Trophoblast cell (in vitro differentiated cells and primary cell): ENCODE results near the gene SYNC.
"Not testable (repeated sequence)": the region's sequence is repeated elsewhere in the genome, so short reads cannot be mapped to it uniquely, and the experiment has no call there.

ENCODE experiments used
- DNase-seq, 2 donors: peaks; one replicate each; pipeline ENCODE4 v3.0.0-alpha.2; 2016
- H2AFZ ChIP-seq: 2 replicates; pipeline ENCODE4 v1.6.1; 2013; ENCODE audit warnings: low read length, moderate library complexity, mild to moderate bottlenecking; ENCODE audit not compliant: insufficient read depth, poor library complexity
- H2AK5ac ChIP-seq: 2 replicates; pipeline ENCODE4 v1.6.1; 2013; ENCODE audit warnings: mild to moderate bottlenecking, low read length
- H2BK120ac ChIP-seq: 2 replicates; pipeline ENCODE4 v1.6.1; 2013; ENCODE audit warnings: low read length, mild to moderate bottlenecking, moderate library complexity; ENCODE audit not compliant: insufficient read depth, poor library complexity
- H2BK12ac ChIP-seq: 2 replicates; pipeline ENCODE4 v1.6.1; 2013; ENCODE audit warnings: mild to moderate bottlenecking, low read length, moderate library complexity
- H2BK5ac ChIP-seq: 2 replicates; pipeline ENCODE4 v1.6.1; 2013; ENCODE audit warnings: low read length, low read depth, moderate library complexity, mild to moderate bottlenecking; ENCODE audit not compliant: poor library complexity
- H3K14ac ChIP-seq: 2 replicates; pipeline ENCODE4 v1.6.1; 2013; ENCODE audit warnings: mild to moderate bottlenecking, low read length
- H3K18ac ChIP-seq: 2 replicates; pipeline ENCODE4 v1.6.1; 2013; ENCODE audit warnings: mild to moderate bottlenecking, low read length
- H3K23ac ChIP-seq: 2 replicates; pipeline ENCODE4 v1.6.1; 2013; ENCODE audit warnings: low read length
- H3K27ac ChIP-seq: 2 replicates; pipeline ENCODE4 v1.5.1; 2013; ENCODE audit warnings: low read depth, mild to moderate bottlenecking, inconsistent platforms, low read length, moderate library complexity
- H3K27me3 ChIP-seq: 2 replicates; pipeline ENCODE4 v1.6.1; 2013; ENCODE audit warnings: inconsistent platforms, mild to moderate bottlenecking, low read length, moderate library complexity; ENCODE audit not compliant: insufficient read depth
- H3K36me3 ChIP-seq, 2 experiments: 1 replicate in 1 of 2; 2 replicates in 1 of 2; pipeline ENCODE4 v1.6.1; 2013; ENCODE audit warnings: low read length in 2 of 2, mild to moderate bottlenecking in 2 of 2, moderate library complexity in 1 of 2; ENCODE audit not compliant: insufficient read depth in 2 of 2, control insufficient read depth in 1 of 2
- H3K4ac ChIP-seq: 2 replicates; pipeline ENCODE4 v1.6.1; 2013; ENCODE audit warnings: low read depth, mild to moderate bottlenecking, low read length, moderate library complexity
- H3K4me1 ChIP-seq, 2 experiments: 1 replicate in 1 of 2; 2 replicates in 1 of 2; pipeline ENCODE4 v1.6.1; 2013; ENCODE audit warnings: low read length in 2 of 2, mild to moderate bottlenecking in 2 of 2, moderate library complexity in 1 of 2; ENCODE audit not compliant: insufficient read depth in 2 of 2, control insufficient read depth in 1 of 2
- H3K4me2 ChIP-seq: 2 replicates; pipeline ENCODE4 v1.6.1; 2013; ENCODE audit warnings: inconsistent platforms, mild to moderate bottlenecking, low read length, moderate library complexity
- H3K4me3 ChIP-seq: 2 replicates; pipeline ENCODE4 v1.5.1; 2013; ENCODE audit warnings: mild to moderate bottlenecking, low read depth, low read length, inconsistent platforms
- H3K79me1 ChIP-seq: one replicate; pipeline ENCODE4 v1.6.1; 2013; ENCODE audit warnings: low read length
- H3K79me2 ChIP-seq: 2 replicates; pipeline ENCODE4 v1.6.1; 2013; ENCODE audit warnings: low read length, mild to moderate bottlenecking; ENCODE audit not compliant: control insufficient read depth, insufficient read depth, poor library complexity
- H3K9ac ChIP-seq: 2 replicates; pipeline ENCODE4 v1.6.1; 2013; ENCODE audit warnings: mild to moderate bottlenecking, low read length
- H3K9me3 ChIP-seq: 2 replicates; pipeline ENCODE4 v1.6.1; 2013; ENCODE audit warnings: low read depth, mild to moderate bottlenecking, control low read depth, inconsistent platforms, low read length; ENCODE audit not compliant: insufficient read depth
- H4K12ac ChIP-seq: 2 replicates; pipeline ENCODE4 v1.6.1; 2013; ENCODE audit warnings: low read depth, mild to moderate bottlenecking, low read length, moderate library complexity
- H4K8ac ChIP-seq: 2 replicates; pipeline ENCODE4 v1.6.1; 2013; ENCODE audit warnings: low read depth, mild to moderate bottlenecking, low read length, moderate library complexity
- H4K91ac ChIP-seq: one replicate; pipeline ENCODE4 v1.6.1; 2013; ENCODE audit warnings: low read depth, mild to moderate bottlenecking, low read length, moderate library complexity
- WGBS: extraction: QIAGEN DNeasy Blood & Tissue Kit; methylation state at CpG from one replicate; pipeline ENCODE4 v1.1.7; 2013; ENCODE audit warnings: missing lambda C conversion rate; ENCODE audit not compliant: insufficient read length, insufficient coverage; ENCODE audit errors: extremely low coverage; 5-methylcytosine and 5-hydroxymethylcytosine counted together

The SYNC gene

GRCh38 chr1:32647308-32648134, 55.0 kb downstream of the SYNC start:
- H2BK120ac ChIP-seq: no peak overlapping the region
- peaks cover 6% of the 10 kb centered on the region in 2 experiments for H3K36me3 ChIP-seq
- no peak overlapping the region for H3K4me3 ChIP-seq
- no peak overlapping the region for H2AFZ ChIP-seq
- no peak overlapping the region for H2BK5ac ChIP-seq
- no peak for DNase-seq
- H2AK5ac ChIP-seq: no peak overlapping the region
- no peaks in the 10 kb centered on the region for H3K9me3 ChIP-seq
- no peak overlapping the region for H3K9ac ChIP-seq
- H3K4ac ChIP-seq: no peak overlapping the region
- H3K4me1 ChIP-seq: peaks cover 0 to 3% of the 10 kb centered on the region in 2 experiments
- H3K27me3 ChIP-seq: no peaks in the 10 kb centered on the region
- H2BK12ac ChIP-seq: no peak overlapping the region
- H3K18ac ChIP-seq: no peak overlapping the region
- no peak overlapping the region for H4K8ac ChIP-seq
- no peak overlapping the region for H3K27ac ChIP-seq
- no peak overlapping the region for H4K12ac ChIP-seq
- peaks cover 11% of the 10 kb centered on the region for H3K79me1 ChIP-seq
- no peak overlapping the region for H3K4me2 ChIP-seq
- H3K79me2 ChIP-seq: peaks cover 11% of the 10 kb centered on the region
- H3K14ac ChIP-seq: no peak overlapping the region
- H4K91ac ChIP-seq: no peak overlapping the region
- no peak overlapping the region for H3K23ac ChIP-seq
- WGBS: no CpG with 5 or more reads among the region's 6 CpGs

GRCh38 chr1:32644426-32644825, 58.1 kb downstream of the SYNC start:
- Histone ChIP-seq H3K9me3 (no peaks in the 10 kb centered on the region), H3K9ac (no peak overlapping the region), H2AK5ac (no peak overlapping the region), H2BK5ac (no peak overlapping the region), H3K36me3 (peaks cover 5 to 6% of the 10 kb centered on the region in 2 experiments), H2AFZ (no peak overlapping the region), H3K27ac (no peak overlapping the region), H4K12ac (no peak overlapping the region), H4K91ac (no peak overlapping the region), H3K4ac (no peak overlapping the region), H2BK12ac (no peak overlapping the region), H3K14ac (no peak overlapping the region), H3K27me3 (no peaks in the 10 kb centered on the region), H2BK120ac (no peak overlapping the region), H4K8ac (no peak overlapping the region), H3K4me3 (no peak overlapping the region), H3K23ac (no peak overlapping the region), H3K18ac (no peak overlapping the region), H3K79me2 (peaks cover under 1% of the 10 kb centered on the region), H3K79me1 (no peaks in the 10 kb centered on the region), H3K4me1 (no peaks in the 10 kb centered on the region), H3K4me2 (no peak overlapping the region)
- no peak for DNase-seq
- no CpG with 5 or more reads among the region's 4 CpGs for WGBS

- no CpG with 5 or more reads among the region's 8 CpGs for WGBS
- not testable (repeated sequence) for H2BK5ac ChIP-seq, H3K9ac ChIP-seq, H2BK12ac ChIP-seq, H2BK120ac ChIP-seq, H3K27ac ChIP-seq, H3K79me1 ChIP-seq, H3K27me3 ChIP-seq, H3K4ac ChIP-seq, H4K91ac ChIP-seq, H3K18ac ChIP-seq, H3K36me3 ChIP-seq, H3K79me2 ChIP-seq, H3K9me3 ChIP-seq, H3K4me1 ChIP-seq, DNase-seq, H2AFZ ChIP-seq, H3K4me3 ChIP-seq, H4K12ac ChIP-seq, H3K4me2 ChIP-seq, H4K8ac ChIP-seq, H2AK5ac ChIP-seq, H3K14ac ChIP-seq, H3K23ac ChIP-seq
These were observed 60.2 kb downstream of the SYNC start for GRCh38 chr1:32642292-32642827.

GRCh38 chr1:32639489-32640075, 63.0 kb downstream of the SYNC start:
- no peak overlapping the region for H3K4me2 ChIP-seq
- WGBS: no CpG with 5 or more reads among the region's 1 CpG
- no peak overlapping the region for H3K14ac ChIP-seq

More at GRCh38 chr1:32639489-32640075, 63.0 kb downstream of the SYNC start:
- Histone ChIP-seq H4K91ac (no peak overlapping the region), H2BK120ac (no peak overlapping the region), H3K4me1 (peaks cover 8 to 21% of the 10 kb centered on the region in 2 experiments), H2AK5ac (no peak overlapping the region), H3K9ac (no peak overlapping the region), H3K4me3 (no peak overlapping the region), H2BK5ac (no peak overlapping the region), H3K9me3 (no peaks in the 10 kb centered on the region), H3K23ac (no peak overlapping the region), H3K36me3 (peaks cover 2 to 5% of the 10 kb centered on the region in 2 experiments), H2BK12ac (no peak overlapping the region), H3K4ac (no peak overlapping the region), H3K79me2 (peaks cover 2% of the 10 kb centered on the region), H3K79me1 (peaks cover 5% of the 10 kb centered on the region), H3K18ac (no peak overlapping the region), H4K12ac (no peak overlapping the region), H4K8ac (no peak overlapping the region), H3K27me3 (no peaks in the 10 kb centered on the region), H2AFZ (no peak overlapping the region), H3K27ac (no peak overlapping the region)
- DNase-seq: no peak
